GM12878 (cell line): ENCODE results near the gene KDELR1.

Source experiments
- CREB1 ChIP-seq: IDR thresholded peaks from 2 replicates; pipeline ENCODE4 v1.6.1; 2012; ENCODE audit warnings: low read depth, mild to moderate bottlenecking, inconsistent platforms
- EP300 ChIP-seq, 2 experiments: fragments of 150-350 bp in 1 of 2; IDR thresholded peaks; 2 replicates each; pipeline ENCODE4 v1.6.1; 2011 to 2012; ENCODE audit warnings: low read depth in 2 of 2, low read length in 2 of 2, borderline replicate concordance in 1 of 2, improper control_type of control experiment in 1 of 2, inconsistent platforms in 1 of 2; ENCODE audit not compliant: control insufficient read depth in 1 of 2
- FOS ChIP-seq: IDR thresholded peaks from 3 replicates; pipeline ENCODE4 v1.6.1; 2011; ENCODE audit warnings: borderline replicate concordance; ENCODE audit not compliant: insufficient read length; ENCODE audit errors: extremely low read depth
- HDGF ChIP-seq: fragments of 450-650 bp; IDR thresholded peaks from 2 replicates; pipeline ENCODE4 v1.6.1; 2016; ENCODE audit warnings: antibody characterized with exemption
- PAX5 ChIP-seq: IDR thresholded peaks from 2 replicates; pipeline ENCODE4 v1.6.1; 2011; ENCODE audit warnings: low read depth, low read length, borderline replicate concordance
- POLR2AphosphoS5 ChIP-seq: IDR thresholded peaks from 2 replicates; pipeline ENCODE4 v1.6.1; 2011; ENCODE audit warnings: mild to moderate bottlenecking, low read length, inconsistent platforms
- RAD51 ChIP-seq: fragments of 450-650 bp; IDR thresholded peaks from 2 replicates; pipeline ENCODE4 v1.6.1; 2016; ENCODE audit warnings: moderate library complexity, mild to moderate bottlenecking, inconsistent platforms
- SIX5 ChIP-seq: IDR thresholded peaks from 2 replicates; pipeline ENCODE4 v1.6.1; 2011; ENCODE audit warnings: mild to moderate bottlenecking, low read depth, low read length, moderate library complexity; ENCODE audit not compliant: severe bottlenecking
- SMC3 ChIP-seq: IDR thresholded peaks from 2 replicates; pipeline ENCODE4 v1.6.1; 2011; ENCODE audit warnings: low read length, improper control_type of control experiment, borderline replicate concordance

DNA sequence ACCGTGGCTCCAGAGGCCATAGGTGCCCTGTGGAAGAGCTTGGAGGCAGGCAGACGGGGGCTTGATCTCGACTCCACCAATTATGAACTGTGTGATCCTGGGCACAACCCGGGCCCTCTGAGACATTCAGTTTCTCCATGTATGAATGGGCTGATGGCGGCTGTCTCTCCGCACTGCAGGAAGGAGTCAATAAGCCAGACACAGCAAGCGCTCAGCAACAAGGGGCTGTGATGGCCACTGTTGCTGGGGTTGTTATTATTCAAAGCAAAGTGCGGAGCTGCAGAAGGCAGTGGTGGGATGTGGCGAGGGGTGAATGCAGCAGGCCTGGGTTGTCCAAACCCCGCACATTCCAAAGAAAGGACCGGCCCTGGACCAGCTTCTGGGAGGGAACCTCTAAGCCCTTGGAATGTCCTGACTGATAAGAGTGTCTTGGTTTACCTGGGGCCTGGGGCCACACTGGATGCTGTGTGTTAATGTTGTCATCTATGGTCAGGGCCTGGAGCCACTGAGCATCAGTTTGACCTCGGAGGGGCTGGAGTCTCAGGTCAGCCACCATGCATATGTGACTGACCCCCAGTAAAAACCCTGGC, 35.9 kb downstream of the KDELR1 start:
- no peak for TF ChIP-seq SIX5
- TF ChIP-seq RAD51 = no peak
- no peak for TF ChIP-seq POLR2AphosphoS5
- no peak for TF ChIP-seq SMC3
- no peak for TF ChIP-seq CREB1
- no peak for TF ChIP-seq HDGF
- TF ChIP-seq EP300 (IDR thresholded peaks at IDR 0.05; ENCODE audit: borderline replicate concordance in 1 of 2, control insufficient read depth in 1 of 2, low read depth in 2 of 2, low read length in 2 of 2) = no peak
- TF ChIP-seq PAX5 = no peak
- TF ChIP-seq FOS = no peak
